Ishikawa (cell line): ENCODE data around the gene CLEC3B.

Source experiments
- CEBPB ChIP-seq: IDR thresholded peaks from 2 replicates; pipeline ENCODE4 v1.6.1; 2012
- CREB1 ChIP-seq: IDR thresholded peaks from 2 replicates; pipeline ENCODE4 v1.6.1; 2012; ENCODE audit warnings: low read depth
- EGR1 ChIP-seq: IDR thresholded peaks from 2 replicates; pipeline ENCODE4 v1.6.1; 2012
- EP300 ChIP-seq: IDR thresholded peaks from 2 replicates; pipeline ENCODE4 v1.6.1; 2012; ENCODE audit warnings: borderline replicate concordance
- FOXM1 ChIP-seq: IDR thresholded peaks from 2 replicates; pipeline ENCODE4 v1.6.1; 2012; ENCODE audit warnings: low read depth, borderline replicate concordance
- NFIC ChIP-seq: IDR thresholded peaks from 2 replicates; pipeline ENCODE4 v1.6.1; 2012
- RAD21 ChIP-seq: IDR thresholded peaks from 2 replicates; pipeline ENCODE4 v1.6.1; 2012; ENCODE audit warnings: low read depth
- TAF1 ChIP-seq: IDR thresholded peaks from 2 replicates; pipeline ENCODE4 v1.6.1; 2012; ENCODE audit warnings: low read depth, mild to moderate bottlenecking
- TCF12 ChIP-seq: IDR thresholded peaks from 2 replicates; pipeline ENCODE4 v1.6.1; 2012; ENCODE audit warnings: low read depth
- TEAD4 ChIP-seq: IDR thresholded peaks from 2 replicates; pipeline ENCODE4 v1.6.1; 2012
- YY1 ChIP-seq: IDR thresholded peaks from 2 replicates; pipeline ENCODE4 v1.6.1; 2012; ENCODE audit warnings: low read depth
- ZBTB7A ChIP-seq: IDR thresholded peaks from 2 replicates; pipeline ENCODE4 v1.6.1; 2012; ENCODE audit warnings: low read depth
- TF ChIP-seq, protein P1 (sequence below): IDR thresholded peaks from 2 replicates; pipeline ENCODE4 v1.6.1; 2012
- TF ChIP-seq, protein P2 (sequence below): IDR thresholded peaks from 2 replicates; pipeline ENCODE4 v1.6.1; 2012; ENCODE audit warnings: low read depth, mild to moderate bottlenecking
- TF ChIP-seq, protein P3 (sequence below): IDR thresholded peaks from 2 replicates; pipeline ENCODE4 v1.6.1; 2012

CLEC3B gene

DNA sequence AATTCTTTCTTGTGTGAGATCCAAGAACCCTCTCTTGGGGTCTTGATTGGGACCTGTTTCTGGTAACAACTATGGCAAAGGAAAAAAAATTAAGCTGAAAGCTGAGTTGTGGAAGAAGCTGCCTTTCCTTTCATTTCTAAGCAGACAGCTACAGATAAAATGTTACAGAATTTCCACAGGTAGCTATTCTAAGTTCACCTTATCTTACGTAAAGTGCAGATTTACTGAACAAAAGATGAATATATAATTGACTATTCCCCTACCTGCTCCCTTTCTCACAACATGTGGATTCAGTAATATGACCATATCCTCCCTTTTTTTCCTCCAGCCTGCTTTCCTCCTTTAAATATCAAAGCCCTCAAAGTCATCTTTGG lies 36.6 kb downstream of the CLEC3B start:
- TF ChIP-seq NFIC = no peak
- TF ChIP-seq RAD21 = no peak
- no peak for TF ChIP-seq YY1
- TF ChIP-seq TEAD4 = no peak
- TF ChIP-seq CREB1 = no peak
- TF ChIP-seq, protein P1, sequence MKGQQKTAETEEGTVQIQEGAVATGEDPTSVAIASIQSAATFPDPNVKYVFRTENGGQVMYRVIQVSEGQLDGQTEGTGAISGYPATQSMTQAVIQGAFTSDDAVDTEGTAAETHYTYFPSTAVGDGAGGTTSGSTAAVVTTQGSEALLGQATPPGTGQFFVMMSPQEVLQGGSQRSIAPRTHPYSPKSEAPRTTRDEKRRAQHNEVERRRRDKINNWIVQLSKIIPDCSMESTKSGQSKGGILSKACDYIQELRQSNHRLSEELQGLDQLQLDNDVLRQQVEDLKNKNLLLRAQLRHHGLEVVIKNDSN = no peak
- TF ChIP-seq, protein P2, sequence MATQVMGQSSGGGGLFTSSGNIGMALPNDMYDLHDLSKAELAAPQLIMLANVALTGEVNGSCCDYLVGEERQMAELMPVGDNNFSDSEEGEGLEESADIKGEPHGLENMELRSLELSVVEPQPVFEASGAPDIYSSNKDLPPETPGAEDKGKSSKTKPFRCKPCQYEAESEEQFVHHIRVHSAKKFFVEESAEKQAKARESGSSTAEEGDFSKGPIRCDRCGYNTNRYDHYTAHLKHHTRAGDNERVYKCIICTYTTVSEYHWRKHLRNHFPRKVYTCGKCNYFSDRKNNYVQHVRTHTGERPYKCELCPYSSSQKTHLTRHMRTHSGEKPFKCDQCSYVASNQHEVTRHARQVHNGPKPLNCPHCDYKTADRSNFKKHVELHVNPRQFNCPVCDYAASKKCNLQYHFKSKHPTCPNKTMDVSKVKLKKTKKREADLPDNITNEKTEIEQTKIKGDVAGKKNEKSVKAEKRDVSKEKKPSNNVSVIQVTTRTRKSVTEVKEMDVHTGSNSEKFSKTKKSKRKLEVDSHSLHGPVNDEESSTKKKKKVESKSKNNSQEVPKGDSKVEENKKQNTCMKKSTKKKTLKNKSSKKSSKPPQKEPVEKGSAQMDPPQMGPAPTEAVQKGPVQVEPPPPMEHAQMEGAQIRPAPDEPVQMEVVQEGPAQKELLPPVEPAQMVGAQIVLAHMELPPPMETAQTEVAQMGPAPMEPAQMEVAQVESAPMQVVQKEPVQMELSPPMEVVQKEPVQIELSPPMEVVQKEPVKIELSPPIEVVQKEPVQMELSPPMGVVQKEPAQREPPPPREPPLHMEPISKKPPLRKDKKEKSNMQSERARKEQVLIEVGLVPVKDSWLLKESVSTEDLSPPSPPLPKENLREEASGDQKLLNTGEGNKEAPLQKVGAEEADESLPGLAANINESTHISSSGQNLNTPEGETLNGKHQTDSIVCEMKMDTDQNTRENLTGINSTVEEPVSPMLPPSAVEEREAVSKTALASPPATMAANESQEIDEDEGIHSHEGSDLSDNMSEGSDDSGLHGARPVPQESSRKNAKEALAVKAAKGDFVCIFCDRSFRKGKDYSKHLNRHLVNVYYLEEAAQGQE = no peak
- TF ChIP-seq TCF12 = no peak
- TF ChIP-seq CEBPB = no peak
- no peak for TF ChIP-seq FOXM1
- no peak for TF ChIP-seq ZBTB7A
- TF ChIP-seq, protein P3, sequence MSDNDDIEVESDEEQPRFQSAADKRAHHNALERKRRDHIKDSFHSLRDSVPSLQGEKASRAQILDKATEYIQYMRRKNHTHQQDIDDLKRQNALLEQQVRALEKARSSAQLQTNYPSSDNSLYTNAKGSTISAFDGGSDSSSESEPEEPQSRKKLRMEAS = no peak

DNA sequence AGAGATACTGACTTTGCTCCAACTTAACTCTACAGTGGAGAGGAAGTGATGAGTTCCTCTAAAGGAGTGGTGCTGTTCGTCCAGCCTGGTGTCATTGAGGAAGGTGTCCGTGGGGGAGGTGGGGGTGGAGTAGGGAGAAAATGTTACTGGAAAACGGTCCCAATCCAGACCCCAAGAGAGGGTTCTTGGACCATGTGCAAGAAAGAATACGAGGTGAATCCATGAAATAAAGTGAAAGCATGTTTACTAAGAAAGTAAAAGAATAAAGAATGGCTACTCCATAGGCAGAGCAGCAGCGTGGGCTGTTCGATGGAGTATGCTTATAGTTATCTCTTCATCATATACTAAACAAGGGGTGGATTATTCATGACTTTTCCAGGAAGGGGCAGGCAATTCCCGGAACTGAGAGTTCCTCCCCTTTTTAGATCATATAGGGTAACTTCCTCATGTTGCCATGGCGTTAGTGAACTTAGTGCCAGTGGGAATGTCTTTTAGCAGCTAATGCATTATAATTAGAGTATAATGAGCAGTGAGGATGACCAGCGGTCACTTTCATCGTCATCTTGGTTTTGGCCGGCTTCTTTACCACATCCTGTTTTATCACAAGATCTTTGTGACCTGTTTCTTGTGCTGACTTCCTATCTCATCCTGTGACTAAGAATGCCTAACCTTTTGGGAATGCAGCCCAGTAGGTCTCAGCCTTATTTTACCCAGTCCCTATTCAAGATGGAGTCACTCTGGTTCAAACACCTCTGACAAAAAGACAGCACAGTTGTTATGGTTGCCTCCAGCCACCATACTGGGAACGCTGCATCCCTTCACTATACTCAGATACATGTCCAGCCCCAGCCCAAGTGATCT lies 38.6 kb downstream of the CLEC3B start:
- TF ChIP-seq, protein P1 = no peak
- no peak for TF ChIP-seq TCF12
- TF ChIP-seq, protein P3 = no peak
- no peak for TF ChIP-seq EP300
- TF ChIP-seq NFIC = no peak
- TF ChIP-seq EGR1 = no peak
- no peak for TF ChIP-seq YY1
- no peak for TF ChIP-seq ZBTB7A
- TF ChIP-seq TAF1 = no peak
- TF ChIP-seq, protein P2 = no peak
- TF ChIP-seq FOXM1 = no peak
- no peak for TF ChIP-seq CREB1
- TF ChIP-seq CEBPB = no peak
- no peak for TF ChIP-seq TEAD4

DNA sequence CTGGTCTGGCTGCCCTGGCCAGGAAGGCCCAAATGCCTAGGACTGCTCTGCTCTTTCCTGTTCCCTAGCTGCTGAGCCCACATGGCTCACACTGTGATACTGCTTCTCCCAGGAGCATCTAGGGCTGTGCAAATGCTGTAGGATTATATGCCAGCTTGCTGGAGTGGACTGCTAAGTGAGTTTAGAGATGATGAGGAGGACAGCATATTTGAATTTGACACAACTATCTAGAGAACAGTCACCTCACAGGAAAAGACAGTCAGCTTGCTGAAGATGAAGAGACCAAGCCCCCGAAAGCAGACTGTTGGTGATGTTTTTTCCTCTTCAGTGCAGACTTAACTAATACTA lies 39.2 kb downstream of the CLEC3B start:
- TF ChIP-seq YY1 = no peak
- no peak for TF ChIP-seq CEBPB
- TF ChIP-seq, protein P1 = no peak
- no peak for TF ChIP-seq RAD21
- TF ChIP-seq TCF12 = no peak

DNA sequence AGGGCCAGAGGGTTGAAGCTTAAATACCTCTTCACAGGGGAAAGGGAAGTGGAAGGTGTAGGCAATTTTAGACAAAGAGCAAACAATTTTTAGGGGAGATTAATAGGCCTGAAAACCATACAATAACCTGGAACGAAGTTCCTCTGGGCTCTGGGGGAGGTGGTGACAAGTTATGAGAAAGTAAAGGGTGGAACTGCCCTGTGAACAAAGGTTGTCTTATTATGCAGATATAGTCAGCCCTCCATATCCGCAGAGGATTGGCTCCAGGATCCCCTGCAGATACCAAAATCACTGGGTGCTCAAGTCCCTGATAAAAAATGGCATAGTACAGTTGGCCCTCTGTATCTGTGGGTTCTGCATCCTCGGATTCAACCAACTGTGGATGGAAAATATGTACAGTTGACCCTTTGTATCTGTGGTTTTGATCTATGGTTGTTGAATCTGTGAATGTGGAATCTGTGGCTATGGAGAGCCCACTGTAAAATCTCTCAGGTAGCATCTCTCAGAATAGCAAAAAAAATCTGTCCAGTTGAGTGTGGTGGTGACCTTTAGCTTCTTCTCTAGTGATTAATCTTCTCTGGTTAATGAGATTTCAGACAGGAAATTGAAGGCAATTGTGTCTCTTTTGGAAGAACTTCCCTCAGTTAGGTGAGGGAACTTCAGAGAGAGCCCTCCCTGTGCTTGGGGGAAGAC lies 40.2 kb downstream of the CLEC3B start:
- TF ChIP-seq YY1 = no peak
- no peak for TF ChIP-seq FOXM1
- no peak for TF ChIP-seq TAF1
- no peak for TF ChIP-seq TEAD4
- TF ChIP-seq RAD21 = no peak
- TF ChIP-seq, protein P1 = no peak
- no peak for TF ChIP-seq CREB1
- no peak for TF ChIP-seq CEBPB
- no peak for TF ChIP-seq NFIC
- no peak for TF ChIP-seq TCF12
- TF ChIP-seq ZBTB7A = no peak
- TF ChIP-seq EGR1 = no peak
- no peak for TF ChIP-seq EP300
- TF ChIP-seq, protein P3 = no peak
- TF ChIP-seq, protein P2 = no peak
